MM.1S (cell line): ENCODE measurements around the gene SYT5.

Experiments
- EZH2 ChIP-seq: fragments of 300-600 bp; sonication (generic); optimal IDR thresholded peaks from 2 replicates; pipeline ENCODE3; 2017; ENCODE audit warnings: low read depth, mild to moderate bottlenecking, antibody characterized with exemption, low read length, mixed read lengths
- EZH2phosphoT487 ChIP-seq: fragments of 300-600 bp; sonication (generic); IDR thresholded peaks from 2 replicates; pipeline ENCODE4 v1.6.1; 2018; ENCODE audit warnings: antibody characterized with exemption, low read length
- TF ChIP-seq, protein P1 (sequence below): fragments of 300-600 bp; sonication (generic); IDR thresholded peaks from 2 replicates; pipeline ENCODE4 v1.5.1; 2016; ENCODE audit warnings: antibody characterized with exemption, low read length, mixed read lengths

DNA sequence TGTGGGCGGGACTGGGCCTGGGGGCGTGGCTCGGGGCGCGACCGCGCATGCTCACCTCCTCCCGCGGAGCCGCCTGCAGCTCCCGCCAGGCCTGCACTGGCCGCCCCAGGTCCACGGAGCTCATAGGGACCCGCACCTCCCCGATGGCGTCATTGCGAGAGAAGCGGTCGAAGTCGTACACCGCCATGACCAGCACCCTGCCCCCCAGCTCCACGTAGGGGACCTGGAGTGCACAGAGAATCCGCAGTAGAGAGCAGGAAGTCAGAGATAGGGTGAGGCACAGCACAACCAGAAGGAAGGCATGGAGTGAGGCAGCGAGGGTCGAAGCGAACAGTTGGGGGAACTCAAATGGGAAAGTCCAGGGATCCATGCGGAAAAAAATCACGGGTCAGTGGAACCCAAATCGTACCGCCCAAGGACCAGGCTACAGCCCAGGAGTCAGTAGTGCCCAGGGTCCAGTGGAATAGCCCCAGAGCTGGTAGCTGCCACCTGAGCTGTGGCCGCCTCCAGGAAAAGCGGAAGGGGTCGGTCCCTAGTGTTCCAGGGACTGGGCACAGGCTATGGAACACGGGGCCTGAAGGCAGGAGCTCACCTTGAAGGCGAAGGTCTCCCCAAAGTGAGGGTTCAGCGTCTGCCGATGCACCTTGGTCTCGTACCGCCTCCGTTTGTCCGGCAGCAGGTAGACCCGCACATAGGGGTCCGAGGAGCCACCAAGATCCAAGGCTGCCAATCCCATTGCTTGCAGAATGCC, 4.8 kb downstream of the SYT5 start:
- TF ChIP-seq, protein P1, sequence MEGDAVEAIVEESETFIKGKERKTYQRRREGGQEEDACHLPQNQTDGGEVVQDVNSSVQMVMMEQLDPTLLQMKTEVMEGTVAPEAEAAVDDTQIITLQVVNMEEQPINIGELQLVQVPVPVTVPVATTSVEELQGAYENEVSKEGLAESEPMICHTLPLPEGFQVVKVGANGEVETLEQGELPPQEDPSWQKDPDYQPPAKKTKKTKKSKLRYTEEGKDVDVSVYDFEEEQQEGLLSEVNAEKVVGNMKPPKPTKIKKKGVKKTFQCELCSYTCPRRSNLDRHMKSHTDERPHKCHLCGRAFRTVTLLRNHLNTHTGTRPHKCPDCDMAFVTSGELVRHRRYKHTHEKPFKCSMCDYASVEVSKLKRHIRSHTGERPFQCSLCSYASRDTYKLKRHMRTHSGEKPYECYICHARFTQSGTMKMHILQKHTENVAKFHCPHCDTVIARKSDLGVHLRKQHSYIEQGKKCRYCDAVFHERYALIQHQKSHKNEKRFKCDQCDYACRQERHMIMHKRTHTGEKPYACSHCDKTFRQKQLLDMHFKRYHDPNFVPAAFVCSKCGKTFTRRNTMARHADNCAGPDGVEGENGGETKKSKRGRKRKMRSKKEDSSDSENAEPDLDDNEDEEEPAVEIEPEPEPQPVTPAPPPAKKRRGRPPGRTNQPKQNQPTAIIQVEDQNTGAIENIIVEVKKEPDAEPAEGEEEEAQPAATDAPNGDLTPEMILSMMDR: no peak
- TF ChIP-seq EZH2: no peak
- no peak for TF ChIP-seq EZH2phosphoT487
